ENCODE measurements around the gene S100G. TPM values are rescaled to one million over a fixed set of nuclear protein-coding genes. Genes with fewer than 3 reads are reported as not detected.

S100G gene
- total and polyA plus RNA-seq, 2 of the 4 experiments (the other 2 are of a cell fraction) = not detected

- WGBS, 2 experiments (ENCODE audit: extremely low coverage in 2 of 2, insufficient read length in 1 of 2) = 80% methylated on average over 1 of the region's 4 CpGs; no CpG with 5 or more reads in 1 of the 2 experiments
- no peaks in the 10 kb centered on the region for H3K9me3 ChIP-seq (ENCODE audit: control insufficient read depth, insufficient read depth, low read length)
- no peak overlapping the region for H3K4me3 ChIP-seq (ENCODE audit: insufficient read depth, low read depth, low read length)
- H3K23ac ChIP-seq (ENCODE audit: low read depth, low read length) = no peak overlapping the region
- ChIA-PET POLR2A (ENCODE audit: unreplicated experiment) (no interaction called here), CTCF (no interaction called here)
- H3K9me1 ChIP-seq (ENCODE audit: insufficient read depth, low read length) = 0 out of 2 replicates have a peak, but pooled peaks cover 5% of the 10 kb centered on the region
- peak overlapping the region; percentile 62 to 94; a peak in 2 of 4 replicates for H4K8ac ChIP-seq (ENCODE audit: low read depth in 2 of 2, low read length in 2 of 2)
- H2AFZ ChIP-seq (replicated peaks; ENCODE audit: low read length, poor library complexity) = no peak overlapping the region
- H3K4ac ChIP-seq (ENCODE audit: low read depth, low read length) = peak overlapping the region; percentile 93; the same call in 1 of the 2 replicates
- no peak overlapping the region for H2AK9ac ChIP-seq (replicated peaks; ENCODE audit: low read depth, low read length, poor library complexity)
- no peak overlapping the region for H2AK5ac ChIP-seq (ENCODE audit: low read depth, low read length)
- dilution Hi-C loops (cut with HindIII; ENCODE audit: low sequenced_read_pairs, unreplicated experiment) = no loop called here
- H3K9ac ChIP-seq (ENCODE audit: low read depth, low read length) = no peak overlapping the region
- no peak for TF ChIP-seq RFX5 (IDR thresholded peaks at IDR 0.05; ENCODE audit: low read depth, low read length)
- TF ChIP-seq USF2 (IDR thresholded peaks at IDR 0.05; ENCODE audit: low read depth, low read length) = no peak
- no peak for TF ChIP-seq MAFK (IDR thresholded peaks at IDR 0.05; ENCODE audit: low read depth, low read length)
- TF ChIP-seq ELK1 (IDR thresholded peaks at IDR 0.05; ENCODE audit: borderline replicate concordance, low read depth, low read length) = no peak
- no peak for TF ChIP-seq MAZ (IDR thresholded peaks at IDR 0.05; ENCODE audit: borderline replicate concordance, low read depth, low read length)
- TF ChIP-seq POLR2A (IDR thresholded peaks at IDR 0.05; ENCODE audit: low read depth, low read length) = no peak
- no peak for TF ChIP-seq RAD21 (IDR thresholded peaks at IDR 0.05; ENCODE audit: low read length)
- TF ChIP-seq BHLHE40 (IDR thresholded peaks at IDR 0.05; ENCODE audit: low read depth, low read length) = peak; percentile 34; the same call in 1 of the 2 replicates
- TF ChIP-seq SMC3 (IDR thresholded peaks at IDR 0.05; ENCODE audit: low read depth, low read length) = no peak
- no peak for TF ChIP-seq CTCF (conservative IDR thresholded peaks at IDR 0.05; ENCODE audit: low read depth, low read length)
- no peak for TF ChIP-seq RCOR1 (IDR thresholded peaks at IDR 0.05; ENCODE audit: insufficient replicate concordance, low read length)
- no peak for TF ChIP-seq CHD1 (IDR thresholded peaks at IDR 0.05; ENCODE audit: low read depth, low read length)
- TF ChIP-seq NFE2L2 (IDR thresholded peaks at IDR 0.05; ENCODE audit: low read depth, low read length) = peak; percentile 32; the same call in 1 of the 2 replicates
- TF ChIP-seq CEBPB (IDR thresholded peaks at IDR 0.05; ENCODE audit: low read depth, low read length) = no peak
- H4K20me1 ChIP-seq (ENCODE audit: insufficient read depth, low read length) = no peaks in the 10 kb centered on the region
- intact Hi-C loops (cut with micrococcal nuclease) = loop anchor here (5.0 kb wide), 1 partner anchor 344 kb away; no protein-coding TSS in a partner anchor
- H2BK5ac ChIP-seq (ENCODE audit: low read depth, low read length, poor library complexity, severe bottlenecking) = peak overlapping the region; percentile 97
- peak overlapping the region; percentile 98 for H2BK120ac ChIP-seq (ENCODE audit: low read depth, low read length)
- H3K79me1 ChIP-seq (ENCODE audit: low read depth in 1 of 2, low read length in 2 of 2) = peaks cover 0 to 15% of the 10 kb centered on the region in 2 experiments; a peak in 1 of 4 replicates
- H3K4me2 ChIP-seq (ENCODE audit: low read depth, low read length) = peak overlapping the region; percentile 1; the same call in 1 of the 2 replicates
- no TSS peak for BruUV-seq (replicated peaks)
- 0 out of 2 replicates have a peak, but pooled peaks cover 3% of the 10 kb centered on the region for H3K36me3 ChIP-seq (ENCODE audit: control insufficient read depth, insufficient read depth, low read length)
- no peak overlapping the region for H2BK15ac ChIP-seq (ENCODE audit: low read depth, low read length)
- ATAC-seq (ENCODE audit: low read depth) (peak; percentile 42; the same call in 1 of the 2 replicates), DNase-seq (peak; percentile 61)
- peak overlapping the region; percentile 30; the same call in 1 of the 2 replicates for H4K91ac ChIP-seq (ENCODE audit: insufficient read depth, low read depth, low read length)
- peak overlapping the region; percentile 93; the same call in 1 of the 2 replicates for H2BK20ac ChIP-seq (ENCODE audit: low read depth, low read length)
- no peak overlapping the region for H3K56ac ChIP-seq (ENCODE audit: extremely low read depth, insufficient read depth, low read length)
- H3K27ac ChIP-seq (ENCODE audit: insufficient read depth, low read length) = no peak overlapping the region
- no peaks in the 10 kb centered on the region; the same call in 1 of the 2 replicates for H3K27me3 ChIP-seq (ENCODE audit: control insufficient read depth, insufficient read depth, low read length)
- peak overlapping the region; percentile 66; the same call in 1 of the 2 replicates for H3K14ac ChIP-seq (replicated peaks; ENCODE audit: low read depth, low read length)
- in situ Hi-C loops (cut with MboI; ENCODE audit: low sequenced_read_pairs) = loop anchor here (10.0 kb wide), 2 partner anchors 222 to 542 kb away; partner anchors contain the start of gene GRPR
- peaks cover 9% of the 10 kb centered on the region for H3K4me1 ChIP-seq (ENCODE audit: control insufficient read depth, insufficient read depth, low read length)
- H3K18ac ChIP-seq (ENCODE audit: low read depth, low read length) = no peak overlapping the region
- no peak overlapping the region for H4K5ac ChIP-seq (ENCODE audit: low read depth, low read length)
These were observed 16.6 kb downstream of the S100G start for GRCh38 chrX:16666541-16666940.
